Ascending aorta (tissue), 2 donors: Measurements from ENCODE around the gene SART3. TPM values are rescaled to one million over a fixed set of nuclear protein-coding genes. Genes with fewer than 3 reads are reported as not detected.
A peak's percentile ranks its signal among the peaks of the same experiment; 100 is the strongest.
"Not testable (repeated sequence)": the region's sequence is repeated elsewhere in the genome, so short reads cannot be mapped to it uniquely, and the experiment has no call there.

ENCODE experiments used
- DNase-seq, 2 donors: peaks; one replicate each; pipeline ENCODE4 v3.0.0-alpha.2; 2019; ENCODE audit warnings: low spot score in 2 of 2
- H3K27ac ChIP-seq, 2 donors: fragments of 200-600 bp; sonication (generic); one replicate each; pipeline ENCODE4 v1.5.1; 2016 to 2017; ENCODE audit warnings: mild to moderate bottlenecking in 1 of 2
- H3K27me3 ChIP-seq: fragments of 200-600 bp; sonication (generic); one replicate; pipeline ENCODE4 v1.5.1; 2017
- H3K36me3 ChIP-seq, 2 donors: fragments of 200-600 bp; sonication (generic); one replicate each; pipeline ENCODE4 v1.5.1; 2016
- H3K4me1 ChIP-seq, 2 donors: fragments of 200-600 bp; sonication (generic); one replicate each; pipeline ENCODE4 v1.5.1; 2016 to 2017; ENCODE audit warnings: mild to moderate bottlenecking in 1 of 2
- H3K4me3 ChIP-seq, 2 donors: fragments of 200-600 bp; sonication (generic); one replicate each; pipeline ENCODE4 v1.5.1; 2016 to 2017; ENCODE audit warnings: mild to moderate bottlenecking in 1 of 2
- H3K9me3 ChIP-seq, 2 donors: fragments of 200-600 bp; sonication (generic); one replicate each; pipeline ENCODE4 v1.5.1; 2016
- intact Hi-C: fragments of 100-400 bp; cut with DNase I; formaldehyde crosslinking; loops from one replicate; pipeline ENCODE4 v1.15.1; 2023
- total RNA-seq: library from RNA; depleted of rRNA; stranded (reverse); fragments of >200 nt; gene quantifications from one replicate; pipeline ENCODE4 v1.1.0, GENCODE V29; 2016
- TF ChIP-seq, protein P1 (sequence below), 3 experiments: fragments of 200-600 bp in 2 of 3; fragments of 450-650 bp in 1 of 3; sonication (generic) in 2 of 3; IDR thresholded peaks; one replicate each; pipeline ENCODE4 v1.5.1; 2016 to 2019; ENCODE audit warnings: antibody characterized with exemption in 3 of 3, mild to moderate bottlenecking in 1 of 3, moderate library complexity in 1 of 3

SART3 gene
- total RNA-seq, 1 donor from 2014 or later, result 22.9 TPM

DNA sequence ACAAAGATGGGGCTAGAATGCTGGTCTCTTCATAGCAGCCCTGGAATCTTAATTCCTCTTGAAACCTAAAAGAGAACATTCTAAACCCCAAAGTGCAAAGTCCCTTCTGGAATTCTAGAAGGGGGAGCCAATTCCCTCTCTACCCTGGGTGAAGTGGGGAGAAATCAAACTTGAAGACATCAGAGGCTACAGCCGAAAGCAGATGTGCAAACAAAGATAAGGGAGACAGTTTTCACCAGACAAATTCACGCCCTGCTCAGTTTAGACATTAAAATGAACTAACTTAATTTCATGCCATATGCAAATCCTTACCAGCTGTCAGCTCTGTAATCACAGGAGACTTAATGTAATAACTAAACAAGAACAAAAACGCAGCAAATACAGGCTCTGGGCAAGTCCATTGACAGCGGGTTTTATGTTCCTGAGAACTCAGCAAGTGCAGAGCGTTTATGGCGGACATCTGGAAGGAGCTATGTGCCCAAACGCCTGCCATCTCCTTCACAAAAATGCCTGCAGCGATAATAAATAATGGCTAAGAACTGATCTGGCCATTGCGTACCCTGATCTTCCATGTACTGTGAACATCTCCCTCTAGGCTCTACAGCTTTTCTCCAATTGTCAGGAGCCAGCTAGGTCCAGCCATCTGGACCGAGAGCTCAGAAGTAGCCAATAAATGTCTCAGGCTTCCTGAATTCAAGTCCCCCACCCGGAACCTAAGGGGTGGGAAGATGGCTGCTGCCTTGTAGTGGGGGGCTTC is 65.0 kb downstream of the SART3 start:
- Histone ChIP-seq H3K36me3 (no peaks in the 10 kb centered on the region), H3K4me1 (no peaks in the 10 kb centered on the region), H3K27me3 (no peaks in the 10 kb centered on the region), H3K27ac (no peak overlapping the region), H3K4me3 (no peak overlapping the region), H3K9me3 (no peaks in the 10 kb centered on the region)
- TF ChIP-seq, protein P1, sequence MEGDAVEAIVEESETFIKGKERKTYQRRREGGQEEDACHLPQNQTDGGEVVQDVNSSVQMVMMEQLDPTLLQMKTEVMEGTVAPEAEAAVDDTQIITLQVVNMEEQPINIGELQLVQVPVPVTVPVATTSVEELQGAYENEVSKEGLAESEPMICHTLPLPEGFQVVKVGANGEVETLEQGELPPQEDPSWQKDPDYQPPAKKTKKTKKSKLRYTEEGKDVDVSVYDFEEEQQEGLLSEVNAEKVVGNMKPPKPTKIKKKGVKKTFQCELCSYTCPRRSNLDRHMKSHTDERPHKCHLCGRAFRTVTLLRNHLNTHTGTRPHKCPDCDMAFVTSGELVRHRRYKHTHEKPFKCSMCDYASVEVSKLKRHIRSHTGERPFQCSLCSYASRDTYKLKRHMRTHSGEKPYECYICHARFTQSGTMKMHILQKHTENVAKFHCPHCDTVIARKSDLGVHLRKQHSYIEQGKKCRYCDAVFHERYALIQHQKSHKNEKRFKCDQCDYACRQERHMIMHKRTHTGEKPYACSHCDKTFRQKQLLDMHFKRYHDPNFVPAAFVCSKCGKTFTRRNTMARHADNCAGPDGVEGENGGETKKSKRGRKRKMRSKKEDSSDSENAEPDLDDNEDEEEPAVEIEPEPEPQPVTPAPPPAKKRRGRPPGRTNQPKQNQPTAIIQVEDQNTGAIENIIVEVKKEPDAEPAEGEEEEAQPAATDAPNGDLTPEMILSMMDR (IDR thresholded peaks at IDR 0.05), result no peak
- intact Hi-C loops, result no loop called here
- no peak for DNase-seq

DNA sequence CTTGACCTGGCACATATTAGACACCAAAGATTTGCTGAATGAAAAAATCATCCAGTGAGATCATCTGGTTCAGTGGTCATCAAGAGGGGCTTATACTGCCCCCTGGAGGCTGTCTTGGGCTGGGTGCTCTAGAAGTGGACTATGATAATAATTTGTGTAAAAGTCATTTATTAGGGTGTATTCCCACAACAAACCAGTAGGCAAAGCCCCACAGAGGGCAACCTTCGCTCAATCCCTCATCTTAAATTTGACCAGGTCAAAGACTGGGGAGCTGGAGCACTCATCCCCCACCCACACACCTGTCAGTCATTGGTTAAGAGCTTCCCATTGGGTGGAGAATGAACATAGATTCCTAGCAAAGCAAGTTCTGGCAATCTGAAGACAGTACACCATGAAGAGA is 65.9 kb downstream of the SART3 start:
- TF ChIP-seq, protein P1 (IDR thresholded peaks at IDR 0.05), result peak in 1 of 3 experiments; percentile 37
- Histone ChIP-seq H3K27me3 (no peaks in the 10 kb centered on the region), H3K4me1 (no peaks in the 10 kb centered on the region), H3K27ac (no peak overlapping the region), H3K4me3 (no peak overlapping the region), H3K36me3 (no peaks in the 10 kb centered on the region), H3K9me3 (no peaks in the 10 kb centered on the region)
- DNase-seq, result no peak
- intact Hi-C loops, result no loop called here

DNA sequence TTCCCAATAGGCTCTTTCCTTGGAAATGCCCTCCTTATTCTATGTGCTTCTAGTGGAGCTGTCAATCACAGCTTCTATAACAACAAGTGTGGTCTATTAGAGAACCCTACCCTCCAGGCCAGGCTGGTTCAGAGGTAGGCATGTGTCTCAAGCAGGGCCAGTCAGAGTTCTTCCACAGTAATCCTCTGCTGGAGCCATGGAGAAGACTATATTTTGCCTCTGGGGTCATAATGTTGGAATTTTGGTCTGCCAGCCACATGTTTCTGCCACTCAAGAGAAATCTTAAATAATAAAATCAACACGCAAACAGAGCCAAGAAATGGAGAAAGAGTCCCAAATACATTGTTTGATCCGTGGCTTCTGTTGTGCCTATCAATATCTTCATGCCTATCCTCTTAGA is 69.7 kb downstream of the SART3 start:
- Histone ChIP-seq H3K36me3 (no peaks in the 10 kb centered on the region), H3K4me3 (no peak overlapping the region), H3K27ac (no peak overlapping the region), H3K9me3 (peaks cover 5 to 9% of the 10 kb centered on the region in 2 donors), H3K4me1 (no peaks in the 10 kb centered on the region), H3K27me3 (no peaks in the 10 kb centered on the region)
- TF ChIP-seq, protein P1 (IDR thresholded peaks at IDR 0.05), result no peak
- DNase-seq, result no peak
- intact Hi-C loops, result no loop called here

DNA sequence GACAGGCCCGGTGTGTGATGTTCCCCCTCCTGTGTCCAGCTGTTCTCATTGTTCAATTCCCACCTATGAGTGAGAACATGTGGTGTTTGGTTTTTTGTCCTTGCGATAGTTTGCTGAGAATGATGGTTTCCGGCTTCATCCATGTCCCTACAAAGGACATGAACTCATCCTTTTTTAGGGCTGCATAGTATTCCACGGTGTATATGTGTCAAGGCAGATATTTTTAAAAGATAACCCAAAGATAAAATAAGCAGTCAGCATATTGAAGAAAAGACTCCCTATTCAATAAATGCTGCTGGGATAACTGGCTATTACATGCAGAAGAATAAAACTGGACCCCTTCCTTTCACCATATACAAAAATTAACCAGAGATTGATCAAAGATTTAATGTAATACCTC is 73.9 kb downstream of the SART3 start:
- H3K27me3 ChIP-seq, DNase-seq, H3K27ac ChIP-seq, H3K36me3 ChIP-seq, H3K4me1 ChIP-seq, H3K4me3 ChIP-seq, intact Hi-C loops, H3K9me3 ChIP-seq: not testable (repeated sequence)

DNA sequence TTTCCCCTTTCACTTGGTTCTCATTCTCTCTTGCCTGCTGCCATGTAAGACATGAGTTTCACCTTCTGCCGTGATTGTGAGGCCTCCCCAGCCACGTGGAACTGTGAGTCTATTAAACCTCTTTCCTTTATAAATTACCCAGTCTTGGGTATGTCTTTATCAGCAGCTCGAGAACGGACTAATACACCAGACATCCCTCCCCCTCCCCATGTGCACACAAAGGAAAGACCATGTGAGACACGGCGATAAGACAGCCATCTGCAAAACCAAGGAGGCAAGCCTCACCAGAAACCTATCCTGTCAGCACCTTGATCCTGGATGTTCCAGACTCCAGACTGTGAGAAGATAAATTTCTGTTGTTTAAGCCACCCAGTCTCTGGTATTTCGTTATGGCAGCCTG is 75.6 kb downstream of the SART3 start:
- H3K4me3 ChIP-seq, H3K27me3 ChIP-seq, intact Hi-C loops, H3K4me1 ChIP-seq, H3K27ac ChIP-seq, DNase-seq, H3K9me3 ChIP-seq, H3K36me3 ChIP-seq: not testable (repeated sequence)

DNA sequence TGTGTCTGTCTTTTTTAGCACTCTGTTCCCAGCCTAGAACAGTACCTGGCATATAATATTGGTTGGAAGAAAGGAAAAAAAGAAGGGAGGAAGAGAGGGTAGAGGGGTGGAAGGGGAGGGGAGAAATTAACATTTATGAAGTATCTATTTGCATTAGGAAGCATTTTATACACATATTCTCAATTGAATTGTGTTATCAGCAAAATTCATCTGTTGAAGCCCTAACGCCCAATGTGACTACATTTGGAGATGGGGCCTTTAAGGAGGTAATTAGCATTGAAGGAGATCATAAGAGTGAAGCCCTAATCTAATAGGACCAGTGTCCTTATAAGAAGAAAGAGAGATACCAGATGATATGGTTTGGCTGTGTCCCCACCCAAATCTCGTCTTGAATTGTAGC is 76.1 kb downstream of the SART3 start:
- Histone ChIP-seq H3K36me3 (no peaks in the 10 kb centered on the region), H3K4me1 (no peaks in the 10 kb centered on the region), H3K27ac (no peak overlapping the region), H3K9me3 (peaks cover 5 to 9% of the 10 kb centered on the region in 2 donors), H3K4me3 (no peak overlapping the region), H3K27me3 (no peaks in the 10 kb centered on the region)
- TF ChIP-seq, protein P1 (IDR thresholded peaks at IDR 0.05), result no peak
- no peak for DNase-seq
- intact Hi-C loops, result no loop called here

DNA sequence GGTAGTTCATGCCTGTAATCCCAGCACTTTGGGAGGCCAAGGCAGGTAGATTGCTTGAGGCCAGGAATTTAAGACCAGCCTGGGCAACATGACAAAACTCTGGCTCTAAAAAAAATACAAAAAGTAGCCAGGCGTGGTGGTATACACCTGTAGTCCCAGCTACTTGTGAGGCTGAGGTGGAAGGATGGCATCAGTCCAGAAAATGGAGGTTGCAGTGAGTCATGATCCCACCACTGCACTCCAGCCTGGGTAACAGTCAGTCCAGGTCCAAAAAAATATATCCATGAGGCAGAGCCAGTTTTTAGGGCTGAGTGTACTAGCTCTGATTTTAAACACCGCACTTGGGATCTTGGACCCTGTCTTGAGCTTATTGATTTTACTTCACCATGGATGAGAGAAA is 76.5 kb downstream of the SART3 start:
- no peak for DNase-seq
- Histone ChIP-seq H3K4me3 (no peak overlapping the region), H3K36me3 (no peaks in the 10 kb centered on the region), H3K9me3 (peaks cover 5 to 9% of the 10 kb centered on the region in 2 donors), H3K4me1 (no peaks in the 10 kb centered on the region), H3K27ac (no peak overlapping the region), H3K27me3 (no peaks in the 10 kb centered on the region)
- TF ChIP-seq, protein P1 (IDR thresholded peaks at IDR 0.05), result no peak
- intact Hi-C loops, result no loop called here
